Upper lobe of right lung (tissue), 1 donor: ENCODE data around the gene ARNT2. TPM values are rescaled to one million over a fixed set of nuclear protein-coding genes. Genes with fewer than 3 reads are reported as not detected.

Source experiments
- ATAC-seq: fragments of 200-7000 bp; cut with Tn5 transposase; one replicate; pipeline ENCODE4 v1.9.1; 2020; ENCODE audit warnings: mild to moderate bottlenecking, moderate library complexity
- DNase-seq: peaks from one replicate; pipeline ENCODE4 v3.0.0-alpha.2; 2020
- H3K27ac ChIP-seq: fragments of 200-600 bp; one replicate; pipeline ENCODE4 v1.8.0; 2022
- H3K27me3 ChIP-seq: fragments of 200-600 bp; one replicate; pipeline ENCODE4 v1.8.0; 2022; ENCODE audit warnings: mild to moderate bottlenecking
- H3K36me3 ChIP-seq: fragments of 200-600 bp; one replicate; pipeline ENCODE4 v1.8.0; 2022
- H3K4me1 ChIP-seq: fragments of 200-600 bp; one replicate; pipeline ENCODE4 v1.8.0; 2022
- H3K4me3 ChIP-seq: fragments of 200-600 bp; one replicate; pipeline ENCODE4 v1.8.0; 2022; ENCODE audit warnings: mild to moderate bottlenecking
- H3K9me3 ChIP-seq: fragments of 200-600 bp; one replicate; pipeline ENCODE4 v1.8.0; 2022
- intact Hi-C: fragments of 100-400 bp; cut with DNase I; formaldehyde crosslinking; loops from one replicate; pipeline ENCODE4 v1.11.0; 2022
- total RNA-seq: library from RNA; stranded (reverse); fragmentation: NEBNext Ultra II Directional; extraction: Animal tissue kit (Norgen Biotek cat#: 25700); gene quantifications from one replicate; pipeline ENCODE4 v1.2.1, GENCODE V29; 2021
- TF ChIP-seq, protein P1 (sequence below): fragments of 200-600 bp; IDR thresholded peaks from one replicate; pipeline ENCODE4 v1.8.0; 2022; ENCODE audit warnings: antibody characterized with exemption
- donor health status: DM: no; HTN: yes; CAD: no; lungs with severe emphysema.

Gene ARNT2
- total RNA-seq, 1 donor from 2014 or later, result 12.9 TPM

GRCh38 chr15:80530737-80531365 lies 126.7 kb downstream of the ARNT2 start:
- H3K9me3 ChIP-seq, result no peaks in the 10 kb centered on the region
- H3K27ac ChIP-seq, result peak overlapping the region; percentile 33
- TF ChIP-seq, protein P1, sequence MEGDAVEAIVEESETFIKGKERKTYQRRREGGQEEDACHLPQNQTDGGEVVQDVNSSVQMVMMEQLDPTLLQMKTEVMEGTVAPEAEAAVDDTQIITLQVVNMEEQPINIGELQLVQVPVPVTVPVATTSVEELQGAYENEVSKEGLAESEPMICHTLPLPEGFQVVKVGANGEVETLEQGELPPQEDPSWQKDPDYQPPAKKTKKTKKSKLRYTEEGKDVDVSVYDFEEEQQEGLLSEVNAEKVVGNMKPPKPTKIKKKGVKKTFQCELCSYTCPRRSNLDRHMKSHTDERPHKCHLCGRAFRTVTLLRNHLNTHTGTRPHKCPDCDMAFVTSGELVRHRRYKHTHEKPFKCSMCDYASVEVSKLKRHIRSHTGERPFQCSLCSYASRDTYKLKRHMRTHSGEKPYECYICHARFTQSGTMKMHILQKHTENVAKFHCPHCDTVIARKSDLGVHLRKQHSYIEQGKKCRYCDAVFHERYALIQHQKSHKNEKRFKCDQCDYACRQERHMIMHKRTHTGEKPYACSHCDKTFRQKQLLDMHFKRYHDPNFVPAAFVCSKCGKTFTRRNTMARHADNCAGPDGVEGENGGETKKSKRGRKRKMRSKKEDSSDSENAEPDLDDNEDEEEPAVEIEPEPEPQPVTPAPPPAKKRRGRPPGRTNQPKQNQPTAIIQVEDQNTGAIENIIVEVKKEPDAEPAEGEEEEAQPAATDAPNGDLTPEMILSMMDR, result no peak
- no peak overlapping the region for H3K4me3 ChIP-seq
- DNase-seq, result no peak
- ATAC-seq, result no peak
- peaks cover 16% of the 10 kb centered on the region for H3K4me1 ChIP-seq
- intact Hi-C loops, result no loop called here
- no peaks in the 10 kb centered on the region for H3K36me3 ChIP-seq
- no peaks in the 10 kb centered on the region for H3K27me3 ChIP-seq

GRCh38 chr15:80531388-80531787 lies 127.2 kb downstream of the ARNT2 start:
- H3K36me3 ChIP-seq, result no peaks in the 10 kb centered on the region
- ATAC-seq (peak; percentile 15), DNase-seq (no peak)
- no peaks in the 10 kb centered on the region for H3K9me3 ChIP-seq
- intact Hi-C loops, result no loop called here
- TF ChIP-seq, protein P1, result no peak
- no peak overlapping the region for H3K4me3 ChIP-seq
- H3K4me1 ChIP-seq, result peaks cover 16% of the 10 kb centered on the region
- no peak overlapping the region for H3K27ac ChIP-seq
- no peaks in the 10 kb centered on the region for H3K27me3 ChIP-seq

DNA sequence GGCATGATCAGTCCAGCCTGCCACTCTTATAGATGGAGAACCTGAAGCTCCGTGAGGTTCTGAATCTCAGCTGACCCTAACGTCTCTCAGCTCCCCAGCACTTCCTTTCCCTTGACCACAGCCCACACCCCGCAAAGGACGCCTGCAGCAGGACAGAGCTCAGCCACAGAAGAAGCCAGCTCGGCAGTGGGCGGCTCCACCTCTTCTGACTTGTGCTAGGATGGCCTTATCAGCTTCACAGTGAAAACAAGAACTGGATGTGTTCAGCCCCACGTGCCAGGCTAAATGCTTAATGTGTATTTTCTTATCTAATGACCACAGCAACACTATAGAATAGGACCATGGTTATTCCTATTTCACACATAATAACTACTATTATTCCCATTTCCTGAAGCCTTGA lies 127.6 kb downstream of the ARNT2 start:
- intact Hi-C loops, result no loop called here
- TF ChIP-seq, protein P1, result no peak
- peak; percentile 59 for ATAC-seq
- Histone ChIP-seq H3K36me3 (no peaks in the 10 kb centered on the region), H3K27ac (no peak overlapping the region), H3K27me3 (no peaks in the 10 kb centered on the region), H3K4me3 (no peak overlapping the region), H3K4me1 (peaks cover 16% of the 10 kb centered on the region), H3K9me3 (no peaks in the 10 kb centered on the region)
- no peak for DNase-seq

GRCh38 chr15:80533790-80534333 lies 129.7 kb downstream of the ARNT2 start:
- Histone ChIP-seq H3K36me3 (no peaks in the 10 kb centered on the region), H3K4me3 (no peak overlapping the region), H3K9me3 (no peaks in the 10 kb centered on the region), H3K27me3 (no peaks in the 10 kb centered on the region), H3K27ac (no peak overlapping the region), H3K4me1 (peaks cover 16% of the 10 kb centered on the region)
- ATAC-seq (no peak), DNase-seq (no peak)
- intact Hi-C loops, result no loop called here
- TF ChIP-seq, protein P1, result no peak

GRCh38 chr15:80536231-80536630 lies 132.0 kb downstream of the ARNT2 start:
- ATAC-seq (no peak), DNase-seq (no peak)
- TF ChIP-seq, protein P1, result no peak
- no peaks in the 10 kb centered on the region for H3K36me3 ChIP-seq
- H3K27me3 ChIP-seq, result no peaks in the 10 kb centered on the region
- intact Hi-C loops, result no loop called here
- H3K4me1 ChIP-seq, result peaks cover 5% of the 10 kb centered on the region
- no peak overlapping the region for H3K27ac ChIP-seq
- no peaks in the 10 kb centered on the region for H3K9me3 ChIP-seq
- H3K4me3 ChIP-seq, result no peak overlapping the region
